ENCODE measurements around the gene CTBP2.
A peak's percentile ranks its signal among the peaks of the same experiment; 100 is the strongest.

Gene CTBP2

GRCh38 chr10:125151553-125152449 is 8.6 kb downstream of the CTBP2 start:
- H3K27ac ChIP-seq: peak overlapping the region; percentile 90

GRCh38 chr10:125151170-125151552 is 9.2 kb downstream of the CTBP2 start:
- TF ChIP-seq ZFX (IDR thresholded peaks at IDR 0.05): no peak
- TF ChIP-seq, protein P1, sequence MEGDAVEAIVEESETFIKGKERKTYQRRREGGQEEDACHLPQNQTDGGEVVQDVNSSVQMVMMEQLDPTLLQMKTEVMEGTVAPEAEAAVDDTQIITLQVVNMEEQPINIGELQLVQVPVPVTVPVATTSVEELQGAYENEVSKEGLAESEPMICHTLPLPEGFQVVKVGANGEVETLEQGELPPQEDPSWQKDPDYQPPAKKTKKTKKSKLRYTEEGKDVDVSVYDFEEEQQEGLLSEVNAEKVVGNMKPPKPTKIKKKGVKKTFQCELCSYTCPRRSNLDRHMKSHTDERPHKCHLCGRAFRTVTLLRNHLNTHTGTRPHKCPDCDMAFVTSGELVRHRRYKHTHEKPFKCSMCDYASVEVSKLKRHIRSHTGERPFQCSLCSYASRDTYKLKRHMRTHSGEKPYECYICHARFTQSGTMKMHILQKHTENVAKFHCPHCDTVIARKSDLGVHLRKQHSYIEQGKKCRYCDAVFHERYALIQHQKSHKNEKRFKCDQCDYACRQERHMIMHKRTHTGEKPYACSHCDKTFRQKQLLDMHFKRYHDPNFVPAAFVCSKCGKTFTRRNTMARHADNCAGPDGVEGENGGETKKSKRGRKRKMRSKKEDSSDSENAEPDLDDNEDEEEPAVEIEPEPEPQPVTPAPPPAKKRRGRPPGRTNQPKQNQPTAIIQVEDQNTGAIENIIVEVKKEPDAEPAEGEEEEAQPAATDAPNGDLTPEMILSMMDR (conservative IDR thresholded peaks at IDR 0.05): no peak
- H3K27ac ChIP-seq: no peak overlapping the region; the same call in 1 of the 2 replicates

More at GRCh38 chr10:125151553-125152449, 8.6 kb downstream of the CTBP2 start:
- no peak for TF ChIP-seq ZFX (IDR thresholded peaks at IDR 0.05)
- TF ChIP-seq, protein P1 (conservative IDR thresholded peaks at IDR 0.05): no peak

GRCh38 chr10:125150376-125151083 is 9.8 kb downstream of the CTBP2 start:
- peak overlapping the region; percentile 30 for H3K27ac ChIP-seq

DNA sequence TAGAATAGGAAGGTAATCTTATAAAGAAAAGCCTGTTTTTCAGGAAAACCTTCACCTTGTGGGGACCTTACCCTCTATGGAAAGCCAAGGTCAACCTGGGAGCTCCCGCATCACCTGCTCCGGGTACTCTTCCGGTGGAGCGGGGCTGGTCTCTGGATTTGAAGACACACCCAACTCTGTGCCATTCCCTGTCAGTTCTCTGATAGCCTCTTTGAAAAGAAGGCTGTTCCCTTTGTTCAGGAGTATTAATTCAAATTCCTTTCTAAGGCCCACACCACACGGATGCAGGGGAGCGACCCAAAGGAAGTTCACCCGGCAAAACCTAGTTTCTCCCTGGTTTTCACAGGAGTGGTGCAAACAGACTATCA is 10.7 kb downstream of the CTBP2 start:
- H3K27ac ChIP-seq: peak overlapping the region; percentile 30
- TF ChIP-seq, protein P1 (conservative IDR thresholded peaks at IDR 0.05): no peak
- no peak for TF ChIP-seq ZFX (IDR thresholded peaks at IDR 0.05)

- H3K27ac ChIP-seq: peak overlapping the region; percentile 30
- no peak for TF ChIP-seq ZFX (IDR thresholded peaks at IDR 0.05)
- TF ChIP-seq, protein P1 (conservative IDR thresholded peaks at IDR 0.05): no peak
Measured at GRCh38 chr10:125149036-125149679, 11.2 kb downstream of the CTBP2 start.

GRCh38 chr10:125148528-125148927 is 11.8 kb downstream of the CTBP2 start:
- TF ChIP-seq, protein P1 (conservative IDR thresholded peaks at IDR 0.05): no peak
- no peak for TF ChIP-seq ZFX (IDR thresholded peaks at IDR 0.05)
- H3K27ac ChIP-seq: peak overlapping the region; percentile 30

- H3K27ac ChIP-seq: peak overlapping the region; percentile 30
- no peak for TF ChIP-seq ZFX (IDR thresholded peaks at IDR 0.05)
- TF ChIP-seq, protein P1 (conservative IDR thresholded peaks at IDR 0.05): no peak
Measured at GRCh38 chr10:125147971-125148439, 12.4 kb downstream of the CTBP2 start.

Measured in C4-2B (cell line).